ENCODE measurements around the gene RAG1.

GRCh38 chr11:36567694-36568093 lies at the start of gene RAG1:
- no peak for TF ChIP-seq CTCF (IDR thresholded peaks at IDR 0.05)
- TF ChIP-seq POLR2A (IDR thresholded peaks at IDR 0.05), result no peak
